ENCODE results near the gene LPP.

The LPP gene

DNA sequence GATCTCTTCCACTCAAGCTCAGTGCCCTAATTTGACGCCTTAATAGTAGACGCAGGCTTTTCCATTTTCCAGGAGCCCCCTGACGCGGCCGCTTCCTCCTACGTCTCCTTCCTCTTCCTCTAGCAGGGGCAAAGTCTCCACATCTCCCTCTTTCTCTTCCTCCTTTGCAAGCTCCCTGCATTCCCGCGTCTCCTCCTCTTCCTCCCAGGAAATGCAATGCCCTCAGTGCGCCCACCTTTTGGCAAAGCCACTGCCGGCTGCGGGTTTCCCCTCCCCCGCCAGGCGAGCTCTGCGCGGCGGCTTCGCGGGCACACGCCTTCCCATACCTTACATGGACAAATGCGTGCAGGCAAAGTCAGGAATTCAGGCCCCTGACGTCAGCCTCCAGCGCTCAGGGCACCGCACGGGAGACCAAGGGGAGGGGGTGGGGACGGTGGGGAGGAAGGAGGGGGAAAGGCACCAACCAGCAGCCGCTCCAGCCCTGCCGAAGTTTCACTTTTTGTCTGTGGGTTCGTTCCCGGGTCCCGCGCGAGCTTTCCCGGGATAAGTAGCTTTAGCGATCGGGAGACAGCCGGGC, 432 bp upstream of the LPP start:
- peak; percentile 15 for TF ChIP-seq FOXP2 (optimal IDR thresholded peaks at IDR 0.05; ENCODE audit: borderline replicate concordance, extremely low read depth, extremely low read length, insufficient read depth)
- no peak for TF ChIP-seq SIN3A (IDR thresholded peaks at IDR 0.05; ENCODE audit: borderline replicate concordance, insufficient read depth, low read length)

DNA sequence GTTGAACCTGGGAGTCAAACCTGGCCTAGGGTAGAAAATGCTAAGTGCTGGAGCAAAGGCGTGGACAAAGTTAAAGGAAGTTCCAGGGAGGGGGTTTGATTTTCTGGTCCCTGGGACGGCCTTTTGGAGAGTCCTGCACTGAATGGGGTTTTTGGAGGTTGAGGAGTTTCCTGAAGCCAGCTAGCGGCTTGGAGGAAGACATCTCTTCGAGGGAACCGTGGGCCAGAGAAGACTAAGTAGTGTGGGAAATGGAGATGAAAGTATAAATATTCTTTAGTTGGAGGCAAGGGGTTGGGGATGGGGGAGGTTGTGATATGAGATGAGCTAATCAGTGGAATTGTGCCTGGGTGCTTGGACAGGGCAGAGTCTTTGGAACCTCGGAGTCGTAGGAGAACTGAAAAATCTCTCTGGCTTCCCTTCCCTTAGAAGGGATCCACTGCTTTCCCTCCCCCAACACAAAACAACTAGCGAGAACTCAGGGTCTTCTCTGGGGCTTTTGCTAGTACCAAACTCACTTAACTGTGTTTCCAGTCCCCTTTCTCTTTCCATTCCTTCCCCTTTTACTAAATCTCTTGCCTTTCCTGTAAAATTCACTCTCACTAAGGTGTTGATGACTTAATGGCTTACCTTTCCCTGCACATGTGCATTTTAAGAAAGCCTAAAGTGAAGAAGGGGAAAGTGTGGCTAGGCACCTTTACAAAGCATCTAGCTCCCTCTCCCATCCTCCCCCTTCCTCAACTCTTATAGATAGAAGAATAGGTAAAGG, 1.0 kb downstream of the LPP start:
- no peak for TF ChIP-seq POLR2AphosphoS5 (IDR thresholded peaks at IDR 0.05; ENCODE audit: low read depth, low read length)
- TF ChIP-seq, protein P1, sequence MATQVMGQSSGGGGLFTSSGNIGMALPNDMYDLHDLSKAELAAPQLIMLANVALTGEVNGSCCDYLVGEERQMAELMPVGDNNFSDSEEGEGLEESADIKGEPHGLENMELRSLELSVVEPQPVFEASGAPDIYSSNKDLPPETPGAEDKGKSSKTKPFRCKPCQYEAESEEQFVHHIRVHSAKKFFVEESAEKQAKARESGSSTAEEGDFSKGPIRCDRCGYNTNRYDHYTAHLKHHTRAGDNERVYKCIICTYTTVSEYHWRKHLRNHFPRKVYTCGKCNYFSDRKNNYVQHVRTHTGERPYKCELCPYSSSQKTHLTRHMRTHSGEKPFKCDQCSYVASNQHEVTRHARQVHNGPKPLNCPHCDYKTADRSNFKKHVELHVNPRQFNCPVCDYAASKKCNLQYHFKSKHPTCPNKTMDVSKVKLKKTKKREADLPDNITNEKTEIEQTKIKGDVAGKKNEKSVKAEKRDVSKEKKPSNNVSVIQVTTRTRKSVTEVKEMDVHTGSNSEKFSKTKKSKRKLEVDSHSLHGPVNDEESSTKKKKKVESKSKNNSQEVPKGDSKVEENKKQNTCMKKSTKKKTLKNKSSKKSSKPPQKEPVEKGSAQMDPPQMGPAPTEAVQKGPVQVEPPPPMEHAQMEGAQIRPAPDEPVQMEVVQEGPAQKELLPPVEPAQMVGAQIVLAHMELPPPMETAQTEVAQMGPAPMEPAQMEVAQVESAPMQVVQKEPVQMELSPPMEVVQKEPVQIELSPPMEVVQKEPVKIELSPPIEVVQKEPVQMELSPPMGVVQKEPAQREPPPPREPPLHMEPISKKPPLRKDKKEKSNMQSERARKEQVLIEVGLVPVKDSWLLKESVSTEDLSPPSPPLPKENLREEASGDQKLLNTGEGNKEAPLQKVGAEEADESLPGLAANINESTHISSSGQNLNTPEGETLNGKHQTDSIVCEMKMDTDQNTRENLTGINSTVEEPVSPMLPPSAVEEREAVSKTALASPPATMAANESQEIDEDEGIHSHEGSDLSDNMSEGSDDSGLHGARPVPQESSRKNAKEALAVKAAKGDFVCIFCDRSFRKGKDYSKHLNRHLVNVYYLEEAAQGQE (IDR thresholded peaks at IDR 0.05; ENCODE audit: insufficient read depth in 1 of 2, low read depth in 2 of 2, low read length in 2 of 2): no peak
- no peak for TF ChIP-seq SIN3A (IDR thresholded peaks at IDR 0.05; ENCODE audit: borderline replicate concordance, insufficient read depth, low read length)
- TF ChIP-seq FOXP2 (optimal IDR thresholded peaks at IDR 0.05; ENCODE audit: borderline replicate concordance, extremely low read depth, extremely low read length, insufficient read depth): no peak
- no peak for TF ChIP-seq TAF1 (IDR thresholded peaks at IDR 0.05; ENCODE audit: borderline replicate concordance, insufficient read depth, low read length)

DNA sequence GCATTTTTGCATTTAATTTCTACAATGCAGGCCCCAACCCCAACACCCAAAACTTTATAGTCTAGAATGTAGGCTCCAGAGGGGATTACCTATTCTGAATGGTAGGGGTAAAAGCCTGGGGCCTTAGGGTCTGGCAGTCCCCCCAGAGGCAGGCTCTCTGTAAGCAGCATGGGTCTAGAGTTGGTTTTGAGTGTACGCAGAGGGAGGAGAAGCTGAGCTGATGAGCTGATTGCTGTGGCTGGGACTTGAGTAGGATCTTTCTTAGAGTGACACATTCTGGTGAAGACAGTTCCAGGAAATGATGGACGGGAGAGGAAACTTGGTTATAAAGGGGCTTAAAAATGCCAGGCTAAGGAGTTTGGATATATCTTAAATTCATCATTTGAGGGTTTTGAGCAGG, 2.1 kb downstream of the LPP start:
- TF ChIP-seq TAF1 (IDR thresholded peaks at IDR 0.05; ENCODE audit: borderline replicate concordance, insufficient read depth, low read length): no peak
- no peak for TF ChIP-seq FOXP2 (optimal IDR thresholded peaks at IDR 0.05; ENCODE audit: borderline replicate concordance, extremely low read depth, extremely low read length, insufficient read depth)
- no peak for TF ChIP-seq POLR2AphosphoS5 (IDR thresholded peaks at IDR 0.05; ENCODE audit: low read depth, low read length)
- no peak for TF ChIP-seq SIN3A (IDR thresholded peaks at IDR 0.05; ENCODE audit: borderline replicate concordance, insufficient read depth, low read length)
- TF ChIP-seq, protein P1 (IDR thresholded peaks at IDR 0.05; ENCODE audit: insufficient read depth in 1 of 2, low read depth in 2 of 2, low read length in 2 of 2): no peak

DNA sequence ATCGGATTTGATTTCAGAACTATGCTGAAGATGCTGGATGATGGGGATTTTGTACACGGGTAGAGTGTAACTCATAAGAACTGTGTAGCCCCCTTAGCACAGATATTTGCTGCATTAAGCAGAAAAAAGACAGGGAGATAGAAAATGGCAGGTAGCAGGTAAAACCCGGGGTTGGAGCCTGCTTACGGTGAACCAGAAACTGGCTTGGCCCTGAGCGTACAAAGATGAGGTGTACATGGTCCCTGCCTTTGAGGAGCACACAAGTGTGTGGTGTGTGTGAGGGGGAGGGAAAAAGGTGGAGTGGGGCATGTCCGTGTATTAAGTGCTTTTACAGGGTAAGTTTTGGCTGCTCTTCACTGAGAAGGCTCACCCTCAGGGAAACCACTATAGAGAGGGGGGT, 3.5 kb downstream of the LPP start:
- TF ChIP-seq SIN3A (IDR thresholded peaks at IDR 0.05; ENCODE audit: borderline replicate concordance, insufficient read depth, low read length) (no peak), TAF1 (IDR thresholded peaks at IDR 0.05; ENCODE audit: borderline replicate concordance, insufficient read depth, low read length) (no peak), POLR2AphosphoS5 (IDR thresholded peaks at IDR 0.05; ENCODE audit: low read depth, low read length) (no peak), FOXP2 (optimal IDR thresholded peaks at IDR 0.05; ENCODE audit: borderline replicate concordance, extremely low read depth, extremely low read length, insufficient read depth) (no peak)
- TF ChIP-seq, protein P1 (IDR thresholded peaks at IDR 0.05; ENCODE audit: insufficient read depth in 1 of 2, low read depth in 2 of 2, low read length in 2 of 2): no peak

DNA sequence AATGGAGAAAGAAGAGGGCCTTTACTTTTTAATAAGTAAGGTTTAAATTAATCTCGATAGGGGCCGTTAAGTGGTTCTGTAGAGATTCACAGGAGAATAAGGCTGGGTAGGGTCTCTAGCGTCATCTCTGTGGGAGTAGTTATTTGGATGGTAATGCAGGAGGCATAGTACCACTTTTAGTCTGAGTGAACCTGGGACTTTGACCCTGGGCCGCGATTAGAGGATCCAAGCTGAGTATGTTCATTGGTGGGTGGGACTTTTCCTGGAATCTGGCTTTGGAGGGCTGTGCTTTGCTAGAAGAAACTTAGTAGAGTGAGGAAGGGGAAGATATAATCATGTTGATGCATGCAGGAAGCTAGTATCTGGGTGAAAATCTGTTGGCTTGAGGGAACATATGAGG, 4.0 kb downstream of the LPP start:
- TF ChIP-seq SIN3A (IDR thresholded peaks at IDR 0.05; ENCODE audit: borderline replicate concordance, insufficient read depth, low read length) (no peak), TAF1 (IDR thresholded peaks at IDR 0.05; ENCODE audit: borderline replicate concordance, insufficient read depth, low read length) (no peak), POLR2AphosphoS5 (IDR thresholded peaks at IDR 0.05; ENCODE audit: low read depth, low read length) (no peak), FOXP2 (optimal IDR thresholded peaks at IDR 0.05; ENCODE audit: borderline replicate concordance, extremely low read depth, extremely low read length, insufficient read depth) (no peak)
- TF ChIP-seq, protein P1 (IDR thresholded peaks at IDR 0.05; ENCODE audit: insufficient read depth in 1 of 2, low read depth in 2 of 2, low read length in 2 of 2): no peak
